MM.1S (cell line): ENCODE measurements around the gene ARSK.
A peak's percentile ranks its signal among the peaks of the same experiment; 100 is the strongest.
"Not testable (repeated sequence)": the region's sequence is repeated elsewhere in the genome, so short reads cannot be mapped to it uniquely, and the experiment has no call there.

ENCODE experiments used
- DNase-seq: peaks from one replicate; pipeline ENCODE4 v3.0.0-alpha.2; 2015
- H2AFZ ChIP-seq: fragments of 300-600 bp; sonication (generic); 2 replicates; pipeline ENCODE4 v1.6.0; 2016; ENCODE audit warnings: antibody characterized with exemption, low read length
- H3F3A ChIP-seq: fragments of 300-600 bp; sonication (generic); 2 replicates; pipeline ENCODE4 v1.6.1; 2016; ENCODE audit warnings: mild to moderate bottlenecking, antibody characterized with exemption, low read length, moderate library complexity, mixed read lengths; ENCODE audit not compliant: insufficient read depth
- H3K27ac ChIP-seq: fragments of 300-600 bp; sonication (generic); 2 replicates; pipeline ENCODE4 v1.5.1; 2016; ENCODE audit warnings: mild to moderate bottlenecking, low read length
- H3K27me3 ChIP-seq: fragments of 300-600 bp; sonication (generic); replicated peaks from 2 replicates; pipeline ENCODE4 v1.6.0; 2016; ENCODE audit warnings: low read length; ENCODE audit not compliant: insufficient read depth
- H3K36me3 ChIP-seq: fragments of 300-600 bp; sonication (generic); replicated peaks from 2 replicates; pipeline ENCODE4 v1.6.1; 2016; ENCODE audit warnings: mild to moderate bottlenecking, low read length, mixed read lengths; ENCODE audit not compliant: insufficient read depth
- H3K4me1 ChIP-seq: fragments of 300-600 bp; sonication (generic); 2 replicates; pipeline ENCODE4 v1.6.1; 2016; ENCODE audit warnings: low read length, mixed read lengths
- H3K4me2 ChIP-seq: fragments of 300-600 bp; sonication (generic); 2 replicates; pipeline ENCODE4 v1.6.0; 2016; ENCODE audit warnings: low read depth, low read length
- H3K4me3 ChIP-seq: fragments of 300-600 bp; sonication (generic); 2 replicates; pipeline ENCODE4 v1.5.1; 2016; ENCODE audit warnings: low read length, mixed read lengths
- H3K79me2 ChIP-seq: fragments of 300-600 bp; sonication (generic); 2 replicates; pipeline ENCODE4 v1.6.1; 2016; ENCODE audit warnings: mixed run types, low read length, mixed read lengths
- H3K9ac ChIP-seq: fragments of 300-600 bp; sonication (generic); 2 replicates; pipeline ENCODE4 v1.6.1; 2016; ENCODE audit warnings: low read length, mixed read lengths
- H3K9me2 ChIP-seq: fragments of 300-600 bp; sonication (generic); replicated peaks from 2 replicates; pipeline ENCODE4 v1.6.1; 2016; ENCODE audit warnings: mild to moderate bottlenecking, low read length, mixed read lengths; ENCODE audit not compliant: insufficient read depth
- H3K9me3 ChIP-seq: fragments of 300-600 bp; sonication (generic); replicated peaks from 2 replicates; pipeline ENCODE4 v1.6.1; 2016; ENCODE audit warnings: mild to moderate bottlenecking, low read length, mixed read lengths; ENCODE audit not compliant: insufficient read depth
- H4K20me1 ChIP-seq: fragments of 300-600 bp; sonication (generic); 2 replicates; pipeline ENCODE4 v1.6.1; 2016; ENCODE audit warnings: mild to moderate bottlenecking, low read length, moderate library complexity, mixed read lengths; ENCODE audit not compliant: insufficient read depth
- EZH2 ChIP-seq: fragments of 300-600 bp; sonication (generic); optimal IDR thresholded peaks from 2 replicates; pipeline ENCODE3; 2017; ENCODE audit warnings: low read depth, mild to moderate bottlenecking, antibody characterized with exemption, low read length, mixed read lengths
- EZH2phosphoT487 ChIP-seq: fragments of 300-600 bp; sonication (generic); IDR thresholded peaks from 2 replicates; pipeline ENCODE4 v1.6.1; 2018; ENCODE audit warnings: antibody characterized with exemption, low read length
- TF ChIP-seq, protein P1 (sequence below): fragments of 300-600 bp; sonication (generic); IDR thresholded peaks from 2 replicates; pipeline ENCODE4 v1.5.1; 2016; ENCODE audit warnings: antibody characterized with exemption, low read length, mixed read lengths

ARSK gene

DNA sequence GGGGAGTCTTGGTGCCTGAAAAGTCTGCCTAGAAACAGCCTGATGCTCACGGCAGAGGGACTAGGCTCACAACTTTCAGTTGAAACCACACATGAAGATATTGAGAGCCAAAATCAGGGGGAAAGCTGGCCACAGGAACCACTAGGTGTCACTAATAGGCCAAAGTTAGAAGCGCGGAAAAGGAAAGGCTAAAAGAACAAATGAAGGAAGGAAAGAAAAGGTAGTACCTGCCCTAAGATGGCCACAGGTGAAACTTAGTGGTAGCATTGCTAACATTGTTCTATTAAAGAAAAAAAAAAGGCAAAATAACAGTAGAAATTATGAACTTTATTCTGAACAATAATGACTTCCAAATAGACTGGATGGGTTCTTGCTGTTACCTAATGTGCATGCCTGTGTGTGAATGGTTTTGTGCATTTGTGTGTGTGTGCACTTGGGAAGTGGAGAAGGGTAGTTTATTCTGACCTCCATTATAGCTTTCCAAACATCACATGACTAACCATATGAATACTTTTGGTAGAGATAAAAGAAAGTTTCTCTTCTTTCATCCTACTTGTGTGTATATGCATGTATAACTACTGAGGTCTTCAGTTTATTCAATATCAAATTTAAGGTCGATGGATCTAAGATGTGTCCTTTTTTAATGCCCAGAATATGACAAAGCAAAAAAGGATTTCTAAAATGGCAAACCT is 89.6 kb downstream of the ARSK start:
- Histone ChIP-seq H3K4me2 (peak overlapping the region; percentile 38; the same call in 1 of the 2 replicates), H3K9me2 (no peaks in the 10 kb centered on the region), H2AFZ (0 out of 2 replicates have a peak overlapping the region, but pooled peaks have one; percentile 36), H3K4me3 (no peak overlapping the region), H3K4me1 (peaks cover 19% of the 10 kb centered on the region), H3K27me3 (no peaks in the 10 kb centered on the region), H3K79me2 (no peaks in the 10 kb centered on the region), H4K20me1 (no peaks in the 10 kb centered on the region), H3F3A (peaks cover 20% of the 10 kb centered on the region), H3K9ac (no peak overlapping the region), H3K36me3 (no peaks in the 10 kb centered on the region), H3K9me3 (no peaks in the 10 kb centered on the region), H3K27ac (no peak overlapping the region; the same call in 1 of the 2 replicates)
- TF ChIP-seq EZH2 (no peak), EZH2phosphoT487 (no peak)
- TF ChIP-seq, protein P1, sequence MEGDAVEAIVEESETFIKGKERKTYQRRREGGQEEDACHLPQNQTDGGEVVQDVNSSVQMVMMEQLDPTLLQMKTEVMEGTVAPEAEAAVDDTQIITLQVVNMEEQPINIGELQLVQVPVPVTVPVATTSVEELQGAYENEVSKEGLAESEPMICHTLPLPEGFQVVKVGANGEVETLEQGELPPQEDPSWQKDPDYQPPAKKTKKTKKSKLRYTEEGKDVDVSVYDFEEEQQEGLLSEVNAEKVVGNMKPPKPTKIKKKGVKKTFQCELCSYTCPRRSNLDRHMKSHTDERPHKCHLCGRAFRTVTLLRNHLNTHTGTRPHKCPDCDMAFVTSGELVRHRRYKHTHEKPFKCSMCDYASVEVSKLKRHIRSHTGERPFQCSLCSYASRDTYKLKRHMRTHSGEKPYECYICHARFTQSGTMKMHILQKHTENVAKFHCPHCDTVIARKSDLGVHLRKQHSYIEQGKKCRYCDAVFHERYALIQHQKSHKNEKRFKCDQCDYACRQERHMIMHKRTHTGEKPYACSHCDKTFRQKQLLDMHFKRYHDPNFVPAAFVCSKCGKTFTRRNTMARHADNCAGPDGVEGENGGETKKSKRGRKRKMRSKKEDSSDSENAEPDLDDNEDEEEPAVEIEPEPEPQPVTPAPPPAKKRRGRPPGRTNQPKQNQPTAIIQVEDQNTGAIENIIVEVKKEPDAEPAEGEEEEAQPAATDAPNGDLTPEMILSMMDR, result peak; percentile 82
- DNase-seq, result peak; percentile 77

DNA sequence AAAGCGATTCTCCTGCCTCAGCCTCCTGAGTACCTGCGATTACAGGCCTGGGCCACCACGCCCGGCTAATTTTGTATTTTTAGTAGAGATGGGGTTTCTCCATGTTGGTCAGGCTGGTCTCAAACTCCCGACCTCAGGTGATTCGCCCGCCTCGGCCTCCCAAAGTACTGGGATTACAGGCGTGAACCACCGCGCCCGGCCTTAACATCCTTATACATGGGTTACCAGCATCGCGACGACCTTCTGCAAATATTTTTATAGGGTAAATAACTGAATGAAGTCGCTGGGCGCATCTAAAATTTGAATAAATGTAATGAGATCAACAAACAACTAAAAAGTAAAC is 91.3 kb downstream of the ARSK start:
- peak overlapping the region; percentile 35 for H2AFZ ChIP-seq
- H3K4me3 ChIP-seq, result peak overlapping the region; percentile 58; the same call in 1 of the 2 replicates
- not testable (repeated sequence) for H3K27ac ChIP-seq, H3K9me3 ChIP-seq, H3K9me2 ChIP-seq, H3K27me3 ChIP-seq, H3K9ac ChIP-seq, H4K20me1 ChIP-seq, H3K79me2 ChIP-seq, DNase-seq, H3K36me3 ChIP-seq
- peaks cover 20% of the 10 kb centered on the region for H3F3A ChIP-seq
- H3K4me2 ChIP-seq, result peak overlapping the region; percentile 81; the same call in 1 of the 2 replicates
- H3K4me1 ChIP-seq, result peaks cover 19% of the 10 kb centered on the region

DNA sequence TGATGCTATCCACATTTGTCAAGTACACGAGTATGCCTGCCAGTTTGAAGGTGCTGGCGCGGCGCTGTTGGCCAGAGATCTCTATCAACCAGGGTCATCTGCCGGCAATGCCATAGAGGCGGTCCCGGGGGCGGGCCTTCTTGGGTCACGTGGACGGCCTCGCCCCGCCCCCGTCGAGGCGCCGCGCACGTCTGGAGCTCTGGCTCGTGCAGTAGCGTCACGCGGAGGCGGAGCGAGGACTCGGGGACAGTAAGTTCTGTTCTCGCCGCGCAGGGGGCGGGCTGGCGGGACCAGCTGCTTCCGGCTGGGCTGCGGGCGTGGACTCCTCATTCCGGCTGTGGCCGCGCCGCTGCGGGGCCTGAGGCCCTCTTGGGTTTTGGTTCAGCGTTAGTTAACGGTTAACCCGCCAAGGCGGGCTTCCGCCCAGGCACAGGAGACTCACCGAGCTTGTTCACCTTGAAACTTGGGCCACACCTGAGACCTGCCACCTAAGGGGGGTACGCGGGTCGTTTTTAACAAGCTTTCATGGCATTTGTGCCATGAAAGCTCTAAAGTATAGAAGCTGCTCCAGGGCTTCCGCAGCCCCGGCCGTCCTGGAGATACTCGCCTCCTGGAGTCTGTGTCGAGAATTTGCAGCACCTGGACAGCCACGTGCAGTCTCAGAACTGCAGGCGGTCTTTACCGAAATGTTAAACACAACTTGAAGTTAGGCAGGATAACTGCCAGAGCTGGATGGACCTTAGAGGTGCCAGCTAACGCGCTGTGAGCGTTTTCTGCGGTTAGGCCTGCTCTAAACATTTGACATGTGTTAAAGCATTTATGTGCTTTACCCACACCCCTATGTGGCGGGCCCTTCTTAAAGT is 91.9 kb downstream of the ARSK start, which contains the start of gene RFESD:
TSS of gene RFESD (plus strand) at position 209 of the 863 bp plus-strand sequence. CDS start 5,495 bp downstream, outside the sequence.
- H3K4me1 ChIP-seq, result peaks cover 19% of the 10 kb centered on the region
- peak within 1 kb of the TSS; percentile 71 for H3K9ac ChIP-seq
- no peaks in the 10 kb centered on the region for H3K9me2 ChIP-seq
- no peaks in the 10 kb centered on the region for H3K36me3 ChIP-seq
- peak within 1 kb of the TSS; percentile 81 for H3K4me2 ChIP-seq
- H3K4me3 ChIP-seq, result peak within 1 kb of the TSS; percentile 58
- H3K27me3 ChIP-seq, result no peaks in the 10 kb centered on the region
- H3F3A ChIP-seq, result peaks cover 20% of the 10 kb centered on the region
- peak; percentile 99 for DNase-seq
- no peaks in the 10 kb centered on the region for H4K20me1 ChIP-seq
- peak within 1 kb of the TSS; percentile 87 for H3K27ac ChIP-seq
- peak within 1 kb of the TSS; percentile 77 for H2AFZ ChIP-seq
- no peaks in the 10 kb centered on the region for H3K9me3 ChIP-seq
- TF ChIP-seq, protein P1, result peak; percentile 20
- no peak for TF ChIP-seq EZH2phosphoT487
- H3K79me2 ChIP-seq, result no peaks in the 10 kb centered on the region
